Lower lobe of right lung (tissue), 2 donors: ENCODE results near the gene TAC4. TPM values are rescaled to one million over a fixed set of nuclear protein-coding genes. Genes with fewer than 3 reads are reported as not detected.

Experiments
- ATAC-seq, 2 donors: fragments of 200-7000 bp; cut with Tn5 transposase; one replicate each; pipeline ENCODE4 v1.9.1; 2020 to 2022; ENCODE audit warnings: mild to moderate bottlenecking in 2 of 2, moderate library complexity in 2 of 2
- DNase-seq: peaks from one replicate; pipeline ENCODE4 v3.0.0-alpha.2; 2020
- H3K27ac ChIP-seq: fragments of 200-600 bp; one replicate; pipeline ENCODE4 v1.8.0; 2022
- H3K27me3 ChIP-seq: fragments of 200-600 bp; one replicate; pipeline ENCODE4 v1.8.0; 2022; ENCODE audit warnings: low read depth
- H3K36me3 ChIP-seq: fragments of 200-600 bp; one replicate; pipeline ENCODE4 v1.8.0; 2022; ENCODE audit warnings: mild to moderate bottlenecking
- H3K4me1 ChIP-seq: fragments of 200-600 bp; one replicate; pipeline ENCODE4 v1.8.0; 2022
- H3K4me3 ChIP-seq: fragments of 200-600 bp; one replicate; pipeline ENCODE4 v1.8.0; 2022; ENCODE audit warnings: mild to moderate bottlenecking
- H3K9me3 ChIP-seq: fragments of 200-600 bp; one replicate; pipeline ENCODE4 v1.8.0; 2022
- CTCF ChIP-seq: fragments of 200-600 bp; IDR thresholded peaks from one replicate; pipeline ENCODE4 v1.8.0; 2022; ENCODE audit warnings: antibody characterized with exemption, mild to moderate bottlenecking
- intact Hi-C: fragments of 100-400 bp; cut with DNase I; formaldehyde crosslinking; loops from one replicate; pipeline ENCODE4 v1.11.0; 2022
- total RNA-seq: library from RNA; stranded (reverse); fragmentation: NEBNext Ultra II Directional; extraction: Animal tissue kit (Norgen Biotek cat#: 25700); gene quantifications from one replicate; pipeline ENCODE4 v1.2.1, GENCODE V29; 2021
- donor health status: DM: no; HTN: yes; CAD: no; lungs with severe emphysema.

TAC4 gene
- total RNA-seq, 1 donor from 2014 or later, result not detected

DNA sequence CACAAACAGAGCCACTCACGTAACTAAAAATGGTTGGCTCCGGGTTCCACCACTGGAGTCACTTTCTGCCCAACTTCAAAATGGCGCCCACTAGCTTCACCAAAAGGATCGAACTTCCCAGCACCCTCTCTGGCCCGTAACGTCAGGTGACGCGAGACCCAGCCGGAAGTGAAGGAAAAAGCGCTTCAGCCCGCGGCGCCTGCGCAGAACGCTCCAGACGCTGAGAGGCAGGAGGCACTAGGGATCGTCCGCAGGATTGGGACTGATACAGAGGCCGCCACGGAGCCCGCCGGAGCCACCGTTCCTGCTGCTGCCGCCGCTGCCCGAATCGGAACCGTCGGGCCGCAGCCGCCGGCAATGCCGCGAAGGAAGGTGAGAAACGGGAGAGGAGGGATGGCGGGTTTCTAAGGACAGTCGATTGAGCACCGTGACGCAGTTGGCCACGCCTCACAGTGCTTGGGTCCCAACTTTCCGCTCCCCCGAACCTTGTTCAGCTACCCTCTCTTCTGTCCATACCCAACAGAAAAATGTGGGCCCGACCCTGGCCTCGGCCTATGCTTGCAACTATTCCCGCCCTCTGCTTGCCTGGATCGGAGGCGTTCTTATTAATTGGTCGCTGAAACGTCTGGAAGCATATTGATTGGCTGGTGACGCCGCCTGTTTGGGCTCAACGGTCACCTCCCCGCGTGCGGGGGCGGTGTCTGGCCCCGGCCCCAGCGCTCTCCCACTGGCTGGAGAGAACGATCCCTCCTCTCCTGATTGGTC is 59.2 kb downstream of the TAC4 start, which contains the start of gene KAT7:
TSS of gene KAT7 (plus strand) at position 204 of the 765 bp plus-strand sequence. CDS start at position 358, 154 bp downstream.
- no peaks in the 10 kb centered on the region for H3K9me3 ChIP-seq
- H3K36me3 ChIP-seq, result peaks cover 38% of the 10 kb centered on the region
- H3K4me3 ChIP-seq, result peak within 1 kb of the TSS; percentile 97
- H3K27me3 ChIP-seq, result no peaks in the 10 kb centered on the region
- intact Hi-C loops, result no loop called here
- ATAC-seq (peak; percentile 97 to 98), DNase-seq (peak; percentile 99)
- H3K27ac ChIP-seq, result peak within 1 kb of the TSS; percentile 100
- peaks cover 44% of the 10 kb centered on the region for H3K4me1 ChIP-seq
- TF ChIP-seq CTCF, result no peak

Other genes starting within 250 kb of the TAC4 start
- 81.8 TPM for gene SPOP, start 170.0 kb downstream of the TAC4 start, total RNA-seq
- 38.9 TPM for gene SLC35B1, start 140.1 kb downstream of the TAC4 start, total RNA-seq
- gene FAM117A, start 83.9 kb downstream of the TAC4 start, total RNA-seq, result 16.4 TPM
- gene KAT7, start 59.4 kb downstream of the TAC4 start, total RNA-seq, result 56.7 TPM
- 3.0 TPM for gene DLX4, start 121.1 kb upstream of the TAC4 start, total RNA-seq
- 0.38 TPM for gene DLX3, start 147.2 kb upstream of the TAC4 start, total RNA-seq
- 162 TPM for gene ITGA3, start 208.0 kb upstream of the TAC4 start, total RNA-seq
- 35.7 TPM for gene PDK2, start 247.3 kb upstream of the TAC4 start, total RNA-seq